Myocyte (in vitro differentiated cells): Measurements from ENCODE around the gene PPP1CB. TPM values are rescaled to one million over a fixed set of nuclear protein-coding genes. Genes with fewer than 3 reads are reported as not detected.

Experiments
- DNase-seq: peaks from one replicate; pipeline ENCODE4 v3.0.0-alpha.2; 2012; ENCODE audit warnings: low read depth
- polyA plus RNA-seq: library from polyadenylated mRNA; unstranded; fragments of >200 nt; gene quantifications from one replicate; pipeline ENCODE4 v1.2.1, GENCODE V29; 2012; ENCODE audit warnings: missing spikeins
- total RNA-seq: library from RNA; depleted of rRNA; stranded (reverse); fragments of >200 nt; gene quantifications from 2 replicates; pipeline ENCODE4 v1.2.3, GENCODE V29; 2014

The PPP1CB gene
- total RNA-seq = 212 and 270 TPM in 2 replicates
- 70.9 TPM for polyA plus RNA-seq

- peak; percentile 97 for DNase-seq
Observed at GRCh38 chr2:28751252-28751955, at the start of gene PPP1CB. PPP1CB (plus strand) TSS chr2:28751830; CDS start chr2:28752125, 295 bp downstream.

DNA sequence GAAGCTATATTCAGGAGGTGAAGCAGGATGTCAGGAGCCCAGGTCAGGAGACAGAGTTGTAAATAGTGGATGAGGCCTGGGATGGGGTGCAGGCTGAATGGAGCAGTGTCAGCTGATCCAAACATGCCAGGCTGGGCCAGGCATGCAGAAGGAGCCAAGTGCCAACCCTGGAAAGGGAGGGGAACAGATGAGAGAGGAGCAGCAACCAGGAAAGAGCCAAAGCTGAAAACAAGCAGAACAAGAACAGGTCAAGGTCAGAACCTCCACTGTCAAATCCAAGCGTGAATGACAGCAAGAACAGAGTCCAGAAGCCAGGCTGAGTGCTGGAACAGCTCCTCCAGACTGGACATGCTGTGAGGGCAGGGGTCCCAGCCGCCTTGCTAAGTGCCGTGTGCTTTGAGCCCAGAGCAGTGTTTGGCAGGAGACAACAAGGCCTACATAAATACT, 49.2 kb upstream of the PPP1CB start:
- DNase-seq = peak; percentile 59

GRCh38 chr2:28702878-28703277, 48.8 kb upstream of the PPP1CB start:
- DNase-seq = no peak

GRCh38 chr2:28704621-28705020, 47.0 kb upstream of the PPP1CB start:
- no peak for DNase-seq

DNA sequence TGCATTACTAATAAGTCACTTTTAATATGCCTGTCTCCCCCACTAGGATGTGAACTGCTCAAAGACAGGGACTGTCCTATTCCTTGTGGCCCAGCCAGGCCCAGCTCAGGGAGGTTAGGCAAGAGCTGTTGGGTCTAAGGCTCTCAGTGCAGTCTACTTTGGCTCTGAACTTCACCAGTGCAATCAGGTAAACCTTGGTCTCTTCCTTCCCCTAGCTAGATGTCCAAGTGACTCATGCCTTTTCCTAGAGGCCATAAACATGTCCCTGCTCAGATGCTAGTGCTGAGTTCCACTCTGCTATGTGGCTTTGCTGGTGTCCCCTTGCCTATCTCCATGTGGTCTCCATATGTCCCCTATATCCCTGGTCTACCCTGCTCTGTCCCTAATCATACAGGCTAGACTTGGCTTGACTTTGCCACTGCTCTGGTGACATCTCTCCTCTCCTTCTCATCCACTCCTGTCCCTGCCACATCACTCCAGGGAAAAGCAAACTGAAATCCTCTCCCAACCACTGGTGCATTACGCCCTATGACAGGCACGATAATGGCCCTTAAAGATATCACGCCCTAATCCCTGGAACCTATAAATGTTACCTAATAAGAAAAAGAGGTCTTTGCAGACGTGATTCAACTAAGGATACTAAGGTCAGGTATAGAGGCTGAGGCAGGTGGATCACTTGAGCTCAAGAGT, 45.7 kb upstream of the PPP1CB start:
- no peak for DNase-seq

GRCh38 chr2:28707592-28707991, 44.0 kb upstream of the PPP1CB start:
- DNase-seq = no peak

GRCh38 chr2:28709101-28709500, 42.5 kb upstream of the PPP1CB start:
- peak; percentile 93 for DNase-seq

GRCh38 chr2:28710545-28710944, 41.1 kb upstream of the PPP1CB start:
- DNase-seq = no peak

DNA sequence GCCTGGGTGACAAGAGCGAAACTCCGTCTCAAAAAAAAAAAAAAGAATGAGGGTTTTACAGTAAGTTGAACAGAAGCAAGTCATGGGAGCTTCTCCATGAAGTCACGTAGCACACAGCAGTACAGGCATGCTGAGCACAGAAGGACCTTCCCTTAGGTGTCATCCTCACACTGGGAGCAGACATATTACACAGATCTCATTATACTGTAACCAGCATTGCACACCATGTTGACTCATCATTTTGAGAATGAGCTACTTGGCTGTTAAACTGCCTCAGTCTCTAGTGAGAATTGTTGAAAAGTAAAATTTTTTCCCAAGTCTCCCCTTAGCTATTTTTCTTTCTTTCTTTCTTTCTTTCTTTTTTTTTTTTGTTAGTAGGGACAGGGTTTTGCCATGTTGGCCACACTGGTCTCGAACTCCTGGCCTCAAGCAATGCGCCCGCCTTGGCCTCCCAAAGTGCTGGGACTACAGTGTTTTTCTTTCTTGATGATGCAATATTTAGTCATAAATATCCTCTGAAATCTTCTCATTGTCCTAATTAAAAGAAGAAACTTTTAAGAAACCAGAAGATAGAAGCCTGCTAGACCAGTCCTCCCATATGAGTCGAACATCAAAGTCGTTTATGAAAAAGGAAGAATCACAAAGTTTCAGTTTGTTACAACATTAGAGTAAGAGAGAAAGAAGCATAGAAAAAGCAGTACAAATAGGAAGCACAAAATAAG, 37.9 kb upstream of the PPP1CB start:
- no peak for DNase-seq

DNA sequence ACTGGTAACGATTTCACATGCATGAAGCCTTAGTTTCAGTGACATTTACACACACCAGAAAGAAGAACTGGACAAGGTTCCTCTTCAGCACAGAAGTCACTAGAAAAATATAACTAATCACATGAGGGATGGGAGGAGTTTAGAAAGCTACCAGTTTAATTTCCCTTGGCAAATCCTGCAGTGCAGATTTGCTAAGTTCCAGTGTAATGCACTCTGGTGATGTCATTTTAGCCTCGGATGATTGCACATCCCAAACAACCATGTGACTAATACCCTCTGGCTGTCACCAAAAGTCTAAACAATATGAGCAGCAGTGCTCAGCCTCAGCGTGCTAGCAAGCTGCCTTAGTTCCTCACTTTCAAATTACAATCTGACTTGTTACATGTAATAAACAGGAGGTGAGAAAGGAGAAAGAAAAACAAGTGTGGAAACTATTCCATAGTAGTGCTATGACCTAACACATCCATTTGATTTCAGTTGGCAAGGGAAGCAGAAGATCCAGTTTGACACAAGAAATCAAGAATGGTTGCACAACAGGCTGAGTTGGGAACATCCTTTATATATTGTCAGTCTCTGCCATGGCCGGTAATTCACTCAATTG, 35.3 kb upstream of the PPP1CB start:
- DNase-seq = peak; percentile 89

DNA sequence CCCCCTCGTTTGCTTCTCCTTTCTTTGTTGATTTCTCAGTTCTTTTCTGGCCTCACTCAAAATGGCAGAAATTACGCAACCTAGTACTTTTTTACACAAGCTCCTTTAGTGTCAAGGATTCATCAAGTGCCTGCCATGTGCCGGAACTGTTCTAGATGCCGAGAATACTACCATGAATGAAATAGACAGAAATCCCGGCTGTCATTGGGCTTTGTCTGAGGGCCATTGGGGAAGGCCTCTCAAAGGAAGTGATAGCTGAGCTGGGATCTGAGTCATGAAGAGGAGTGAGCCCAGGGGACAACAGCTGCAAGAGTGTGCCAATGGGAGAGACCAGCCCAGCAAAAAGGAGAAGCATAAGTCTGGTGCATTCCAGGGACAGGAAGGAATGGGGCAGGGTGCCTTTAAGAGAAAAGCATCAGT, 34.3 kb upstream of the PPP1CB start:
- DNase-seq = peak; percentile 99

DNA sequence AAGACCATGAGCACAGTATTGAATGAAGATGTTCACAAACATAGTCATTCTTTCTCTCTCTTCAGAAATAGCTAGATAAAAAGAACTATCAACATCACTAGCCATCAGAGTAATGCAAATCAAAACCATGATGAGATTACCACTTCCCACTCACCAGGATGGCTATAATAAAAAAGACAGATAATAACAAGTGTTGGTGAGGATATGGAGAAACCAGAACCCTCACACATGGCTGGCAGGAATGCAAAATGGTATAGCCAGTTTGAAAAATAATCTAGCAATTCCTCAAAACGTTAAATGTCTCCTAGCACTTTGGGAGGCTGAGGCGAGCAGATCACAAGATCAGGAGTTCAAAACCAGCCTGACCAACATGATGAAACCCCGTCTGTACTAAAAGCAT, 31.3 kb upstream of the PPP1CB start:
- DNase-seq = no peak

- DNase-seq = no peak
Observed at GRCh38 chr2:28721601-28722191, 29.9 kb upstream of the PPP1CB start.

DNA sequence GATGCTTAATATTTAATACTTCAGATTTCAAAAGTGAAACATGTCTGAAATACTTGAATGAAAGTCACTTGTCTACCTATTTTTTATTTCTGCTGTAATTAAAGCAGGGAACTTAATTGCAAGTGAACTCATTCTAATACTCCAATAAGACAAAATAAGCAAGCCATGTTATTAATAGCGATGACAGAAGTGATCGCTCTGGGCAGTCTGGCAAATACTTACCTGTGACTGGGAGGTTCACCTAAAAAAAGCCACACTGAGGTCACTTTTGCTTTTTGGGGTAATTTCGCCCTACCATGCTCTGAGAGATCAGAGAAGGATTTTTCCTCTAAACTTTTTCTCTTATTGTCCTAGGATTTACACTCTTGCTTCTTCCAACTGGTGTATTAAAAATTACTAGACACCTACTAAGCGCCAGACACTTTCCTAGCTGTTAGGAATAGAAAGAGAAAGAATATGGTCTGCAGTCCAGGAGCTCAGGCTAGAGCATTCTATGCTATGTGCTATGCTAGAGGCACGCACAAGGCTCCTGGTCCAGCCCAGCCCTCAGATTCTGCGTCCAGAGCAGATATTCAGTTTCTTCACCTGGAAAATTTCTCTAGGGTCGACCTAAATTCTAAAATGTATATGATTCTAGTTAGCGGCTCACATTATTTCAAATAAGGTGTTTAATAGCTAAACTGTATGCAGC, 26.5 kb upstream of the PPP1CB start:
- DNase-seq = no peak

DNA sequence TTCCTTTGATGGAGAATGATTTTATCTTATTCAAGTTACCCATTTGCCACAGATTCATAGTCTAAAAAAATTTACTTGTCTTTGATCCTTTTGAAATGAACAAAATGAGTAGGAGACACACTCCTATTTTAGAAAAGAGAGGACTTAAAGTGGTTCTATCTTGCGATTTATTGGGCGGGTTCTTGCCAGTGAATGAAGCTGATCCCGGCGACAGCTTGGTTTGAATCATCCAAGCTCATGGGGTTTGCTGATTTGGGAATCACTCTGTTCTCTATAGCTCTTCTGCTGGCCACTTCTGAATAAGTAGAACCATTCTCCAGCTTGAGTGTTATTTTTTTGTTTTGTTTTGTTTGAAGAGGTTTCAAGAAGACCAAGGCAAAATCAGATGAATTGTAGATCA, 25.5 kb upstream of the PPP1CB start:
- DNase-seq = no peak

GRCh38 chr2:28729698-28730097, 21.9 kb upstream of the PPP1CB start:
- peak; percentile 24 for DNase-seq

GRCh38 chr2:28730641-28731146, 20.9 kb upstream of the PPP1CB start:
- no peak for DNase-seq

DNA sequence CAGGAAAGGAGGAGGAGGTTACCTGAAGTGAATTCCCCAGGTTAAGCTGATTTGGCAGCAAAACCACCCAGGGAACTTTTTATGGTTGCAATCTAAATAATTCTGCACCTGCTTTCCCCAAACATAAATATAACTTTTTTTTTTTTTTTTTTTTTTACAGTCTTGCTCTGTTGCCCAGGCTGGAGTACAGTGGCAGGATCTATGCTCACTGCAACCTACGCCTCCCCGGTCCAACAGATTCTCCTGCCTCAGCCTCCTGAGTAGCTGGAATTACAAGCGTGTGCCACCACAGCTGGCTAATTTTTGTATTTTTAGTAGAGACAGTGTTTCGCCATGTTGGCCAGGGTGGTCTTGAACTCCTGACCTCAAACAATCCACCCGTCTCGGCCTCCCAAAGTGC, 16.1 kb upstream of the PPP1CB start:
- DNase-seq = no peak

- peak; percentile 96 for DNase-seq
Observed at GRCh38 chr2:28736034-28736433, 15.6 kb upstream of the PPP1CB start.

DNA sequence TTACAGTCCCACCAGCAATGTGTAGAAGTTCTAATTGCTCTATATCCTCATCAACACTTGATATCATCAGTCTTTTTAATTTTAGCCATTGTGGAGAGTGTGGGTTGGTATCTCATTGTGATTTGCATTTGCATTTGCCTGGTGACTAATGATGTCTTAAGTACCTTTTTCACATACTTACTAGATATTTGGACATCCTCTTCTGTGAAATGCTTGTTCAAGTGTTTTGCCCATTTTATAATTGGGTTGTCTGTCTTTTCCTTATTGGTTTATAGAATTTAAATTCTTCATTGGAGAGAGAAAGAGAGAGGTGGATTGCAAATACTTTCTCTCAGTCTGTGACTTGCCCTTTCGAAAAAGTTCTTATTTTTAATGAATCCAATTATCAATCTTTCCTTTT, 14.0 kb upstream of the PPP1CB start:
- no peak for DNase-seq
